ENCODE data around the gene BAIAP2L1.

Gene BAIAP2L1

DNA sequence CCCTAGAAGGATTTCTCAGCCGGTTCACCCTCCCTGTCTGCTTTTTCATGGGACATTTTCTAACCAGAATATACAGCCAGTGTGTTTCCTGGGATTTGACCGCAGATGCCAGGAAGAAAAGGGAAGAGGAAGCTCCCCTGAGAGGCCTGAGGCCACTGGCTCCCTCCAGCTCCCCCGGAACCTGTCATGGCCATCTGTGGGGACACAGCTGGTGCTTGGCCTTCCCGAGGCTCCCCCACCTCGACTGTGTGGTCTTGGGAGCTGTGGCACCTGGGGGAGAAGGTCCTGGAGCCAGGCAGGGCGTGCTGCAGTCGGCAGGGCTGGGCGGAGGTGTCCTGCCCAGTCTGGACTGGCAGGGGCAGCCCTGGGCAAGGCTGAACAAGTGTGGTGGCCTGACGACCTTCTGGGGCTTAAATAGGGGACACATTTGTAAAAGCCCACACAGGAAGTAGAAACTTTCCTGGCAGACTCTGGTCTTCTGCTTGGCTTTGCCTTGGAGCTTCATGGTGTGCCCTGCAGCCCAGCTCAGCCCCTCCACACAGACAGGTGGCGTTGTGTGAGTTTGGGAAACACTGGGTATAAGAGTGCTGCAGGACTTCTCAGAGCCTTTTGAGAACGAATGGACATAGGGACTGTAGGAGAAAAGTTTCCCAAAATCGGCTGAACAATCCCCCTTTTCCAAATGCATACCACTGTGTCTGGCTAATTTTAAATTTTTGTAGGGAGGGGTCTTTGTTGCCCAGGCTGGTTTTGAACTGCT, 112.6 kb downstream of the BAIAP2L1 start:
- H3K36me3 ChIP-seq (replicated peaks; ENCODE audit: insufficient read depth, low read length), result no peaks in the 10 kb centered on the region; the same call in 1 of the 2 replicates
- TF ChIP-seq, protein P1, sequence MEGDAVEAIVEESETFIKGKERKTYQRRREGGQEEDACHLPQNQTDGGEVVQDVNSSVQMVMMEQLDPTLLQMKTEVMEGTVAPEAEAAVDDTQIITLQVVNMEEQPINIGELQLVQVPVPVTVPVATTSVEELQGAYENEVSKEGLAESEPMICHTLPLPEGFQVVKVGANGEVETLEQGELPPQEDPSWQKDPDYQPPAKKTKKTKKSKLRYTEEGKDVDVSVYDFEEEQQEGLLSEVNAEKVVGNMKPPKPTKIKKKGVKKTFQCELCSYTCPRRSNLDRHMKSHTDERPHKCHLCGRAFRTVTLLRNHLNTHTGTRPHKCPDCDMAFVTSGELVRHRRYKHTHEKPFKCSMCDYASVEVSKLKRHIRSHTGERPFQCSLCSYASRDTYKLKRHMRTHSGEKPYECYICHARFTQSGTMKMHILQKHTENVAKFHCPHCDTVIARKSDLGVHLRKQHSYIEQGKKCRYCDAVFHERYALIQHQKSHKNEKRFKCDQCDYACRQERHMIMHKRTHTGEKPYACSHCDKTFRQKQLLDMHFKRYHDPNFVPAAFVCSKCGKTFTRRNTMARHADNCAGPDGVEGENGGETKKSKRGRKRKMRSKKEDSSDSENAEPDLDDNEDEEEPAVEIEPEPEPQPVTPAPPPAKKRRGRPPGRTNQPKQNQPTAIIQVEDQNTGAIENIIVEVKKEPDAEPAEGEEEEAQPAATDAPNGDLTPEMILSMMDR (IDR thresholded peaks at IDR 0.05; ENCODE audit: low read length), result no peak
- TF ChIP-seq EZH2 (optimal IDR thresholded peaks at IDR 0.05; ENCODE audit: low read depth, low read length) (no peak), EZH2phosphoT487 (IDR thresholded peaks at IDR 0.05; ENCODE audit: low read length) (no peak)
- H2AFZ ChIP-seq (ENCODE audit: low read length), result no peak overlapping the region
- no peaks in the 10 kb centered on the region for H3K9me3 ChIP-seq (replicated peaks; ENCODE audit: insufficient read depth, low read length)
- H3K79me2 ChIP-seq (ENCODE audit: low read length), result peaks cover 77% of the 10 kb centered on the region
- no peaks in the 10 kb centered on the region for H4K20me1 ChIP-seq (ENCODE audit: insufficient read depth, low read length)
- no peak overlapping the region for H3K4me3 ChIP-seq (ENCODE audit: low read length)
- no peak for DNase-seq
- peaks cover 9% of the 10 kb centered on the region for H3F3A ChIP-seq (ENCODE audit: insufficient read depth, low read length)
- no peak overlapping the region for H3K4me2 ChIP-seq (ENCODE audit: low read depth, low read length)
- no peak overlapping the region for H3K9ac ChIP-seq (ENCODE audit: low read length)
- H3K4me1 ChIP-seq (ENCODE audit: low read length), result peaks cover 20% of the 10 kb centered on the region
- no peaks in the 10 kb centered on the region for H3K9me2 ChIP-seq (replicated peaks; ENCODE audit: insufficient read depth, low read length)
- H3K27ac ChIP-seq (ENCODE audit: low read length), result no peak overlapping the region
- H3K27me3 ChIP-seq (replicated peaks; ENCODE audit: insufficient read depth, low read length), result no peaks in the 10 kb centered on the region

DNA sequence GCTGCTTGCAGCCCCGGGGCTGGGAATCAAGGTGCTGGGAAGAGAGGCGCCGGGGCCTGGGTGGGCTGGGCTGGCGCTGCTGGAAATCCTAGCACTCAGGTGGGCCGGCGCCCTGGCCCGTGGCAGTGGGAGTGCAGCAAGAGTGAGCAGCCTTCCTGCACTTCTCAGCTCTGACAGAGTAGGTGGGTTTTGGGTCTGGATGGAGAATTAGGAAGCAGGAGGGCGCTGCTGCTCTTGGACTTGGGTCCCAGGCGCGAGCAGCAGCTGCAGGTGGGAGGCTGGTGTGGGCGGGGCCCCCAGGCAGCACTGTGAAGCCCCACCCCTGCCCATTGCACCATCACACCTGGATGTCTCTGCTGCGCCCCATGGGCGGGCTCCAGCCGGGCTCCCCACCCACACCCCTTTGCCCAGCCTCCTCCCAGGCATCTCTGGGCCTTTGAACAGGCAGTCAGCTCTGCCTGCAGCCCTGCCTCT, 113.4 kb downstream of the BAIAP2L1 start:
- no peak for DNase-seq
- TF ChIP-seq EZH2 (optimal IDR thresholded peaks at IDR 0.05; ENCODE audit: low read depth, low read length) (no peak), EZH2phosphoT487 (IDR thresholded peaks at IDR 0.05; ENCODE audit: low read length) (no peak)
- TF ChIP-seq, protein P1 (IDR thresholded peaks at IDR 0.05; ENCODE audit: low read length), result no peak
- Histone ChIP-seq H3K4me3 (ENCODE audit: low read length) (no peak overlapping the region), H3K79me2 (ENCODE audit: low read length) (peaks cover 82% of the 10 kb centered on the region), H3K27me3 (replicated peaks; ENCODE audit: insufficient read depth, low read length) (no peaks in the 10 kb centered on the region), H3K9ac (ENCODE audit: low read length) (no peak overlapping the region), H3K4me1 (ENCODE audit: low read length) (peaks cover 27% of the 10 kb centered on the region), H4K20me1 (ENCODE audit: insufficient read depth, low read length) (no peaks in the 10 kb centered on the region), H3K9me2 (replicated peaks; ENCODE audit: insufficient read depth, low read length) (no peaks in the 10 kb centered on the region), H2AFZ (ENCODE audit: low read length) (no peak overlapping the region), H3F3A (ENCODE audit: insufficient read depth, low read length) (peaks cover 9% of the 10 kb centered on the region), H3K4me2 (ENCODE audit: low read depth, low read length) (no peak overlapping the region), H3K36me3 (replicated peaks; ENCODE audit: insufficient read depth, low read length) (no peaks in the 10 kb centered on the region), H3K9me3 (replicated peaks; ENCODE audit: insufficient read depth, low read length) (no peaks in the 10 kb centered on the region), H3K27ac (ENCODE audit: low read length) (no peak overlapping the region)

GRCh38 chr7:98286701-98287485, 114.0 kb downstream of the BAIAP2L1 start:
- H2AFZ ChIP-seq (ENCODE audit: low read length), result no peak overlapping the region
- no peak overlapping the region for H3K4me2 ChIP-seq (ENCODE audit: low read depth, low read length)
- no peaks in the 10 kb centered on the region for H3K9me3 ChIP-seq (replicated peaks; ENCODE audit: insufficient read depth, low read length)
- no peaks in the 10 kb centered on the region for H3K9me2 ChIP-seq (replicated peaks; ENCODE audit: insufficient read depth, low read length)
- TF ChIP-seq EZH2phosphoT487 (IDR thresholded peaks at IDR 0.05; ENCODE audit: low read length), result no peak
- TF ChIP-seq, protein P1 (IDR thresholded peaks at IDR 0.05; ENCODE audit: low read length), result no peak
- TF ChIP-seq EZH2 (optimal IDR thresholded peaks at IDR 0.05; ENCODE audit: low read depth, low read length), result no peak
- H3K36me3 ChIP-seq (replicated peaks; ENCODE audit: insufficient read depth, low read length), result no peaks in the 10 kb centered on the region
- H3K79me2 ChIP-seq (ENCODE audit: low read length), result peaks cover 82% of the 10 kb centered on the region
- no peak overlapping the region for H3K4me3 ChIP-seq (ENCODE audit: low read length)
- H4K20me1 ChIP-seq (ENCODE audit: insufficient read depth, low read length), result no peaks in the 10 kb centered on the region
- H3F3A ChIP-seq (ENCODE audit: insufficient read depth, low read length), result peaks cover 9% of the 10 kb centered on the region
- DNase-seq, result no peak
- peaks cover 30% of the 10 kb centered on the region for H3K4me1 ChIP-seq (ENCODE audit: low read length)
- H3K9ac ChIP-seq (ENCODE audit: low read length), result no peak overlapping the region
- no peaks in the 10 kb centered on the region for H3K27me3 ChIP-seq (replicated peaks; ENCODE audit: insufficient read depth, low read length)
- H3K27ac ChIP-seq (ENCODE audit: low read length), result no peak overlapping the region
